ENCODE measurements around the gene RFC5.

The RFC5 gene

GRCh38 chr12:118029166-118029565 lies 12.7 kb downstream of the RFC5 start:
- no peak for TF ChIP-seq ZNF274 (IDR thresholded peaks at IDR 0.05; ENCODE audit: low read depth, low read length)
- no peak overlapping the region for H3K4me3 ChIP-seq (ENCODE audit: low read length)

- no peak overlapping the region for H3K4me3 ChIP-seq (ENCODE audit: low read length)
- TF ChIP-seq ZNF274 (IDR thresholded peaks at IDR 0.05; ENCODE audit: low read depth, low read length): no peak
These were observed 15.7 kb downstream of the RFC5 start for GRCh38 chr12:118032188-118032587.

GRCh38 chr12:118033323-118033722 lies 16.8 kb downstream of the RFC5 start:
- TF ChIP-seq ZNF274 (IDR thresholded peaks at IDR 0.05; ENCODE audit: low read depth, low read length): no peak

GRCh38 chr12:118033902-118034301 lies 17.4 kb downstream of the RFC5 start:
- TF ChIP-seq ZNF274 (IDR thresholded peaks at IDR 0.05; ENCODE audit: low read depth, low read length): no peak
- no peak overlapping the region for H3K4me3 ChIP-seq (ENCODE audit: low read length)

More at GRCh38 chr12:118033323-118033722, 16.8 kb downstream of the RFC5 start:
- no peak overlapping the region for H3K4me3 ChIP-seq (ENCODE audit: low read length)

GRCh38 chr12:118034429-118035189 lies 18.1 kb downstream of the RFC5 start:
- H3K4me3 ChIP-seq (ENCODE audit: low read length): no peak overlapping the region
- TF ChIP-seq ZNF274 (IDR thresholded peaks at IDR 0.05; ENCODE audit: low read depth, low read length): no peak

GRCh38 chr12:118035190-118036041 lies 18.9 kb downstream of the RFC5 start:
- no peak for TF ChIP-seq ZNF274 (IDR thresholded peaks at IDR 0.05; ENCODE audit: low read depth, low read length)
- no peak overlapping the region; the same call in 1 of the 2 replicates for H3K4me3 ChIP-seq (ENCODE audit: low read length)

GRCh38 chr12:118036672-118037411 lies 20.3 kb downstream of the RFC5 start:
- TF ChIP-seq ZNF274 (IDR thresholded peaks at IDR 0.05; ENCODE audit: low read depth, low read length): no peak
- H3K4me3 ChIP-seq (ENCODE audit: low read length): no peak overlapping the region

- H3K4me3 ChIP-seq (ENCODE audit: low read length): no peak overlapping the region
- TF ChIP-seq ZNF274 (IDR thresholded peaks at IDR 0.05; ENCODE audit: low read depth, low read length): no peak
These were observed 21.6 kb downstream of the RFC5 start for GRCh38 chr12:118038137-118038536.

GRCh38 chr12:118042091-118042490 lies 25.6 kb downstream of the RFC5 start:
- no peak overlapping the region for H3K4me3 ChIP-seq (ENCODE audit: low read length)
- TF ChIP-seq ZNF274 (IDR thresholded peaks at IDR 0.05; ENCODE audit: low read depth, low read length): no peak

GRCh38 chr12:118044075-118044474 lies 27.6 kb downstream of the RFC5 start:
- TF ChIP-seq ZNF274 (IDR thresholded peaks at IDR 0.05; ENCODE audit: low read depth, low read length): no peak

GRCh38 chr12:118044577-118044976 lies 28.1 kb downstream of the RFC5 start:
- TF ChIP-seq ZNF274 (IDR thresholded peaks at IDR 0.05; ENCODE audit: low read depth, low read length): no peak
- H3K4me3 ChIP-seq (ENCODE audit: low read length): no peak overlapping the region

More at GRCh38 chr12:118044075-118044474, 27.6 kb downstream of the RFC5 start:
- H3K4me3 ChIP-seq (ENCODE audit: low read length): no peak overlapping the region

- H3K4me3 ChIP-seq (ENCODE audit: low read length): no peak overlapping the region
- no peak for TF ChIP-seq ZNF274 (IDR thresholded peaks at IDR 0.05; ENCODE audit: low read depth, low read length)
These were observed 29.9 kb downstream of the RFC5 start for GRCh38 chr12:118046430-118046829.

GRCh38 chr12:118050972-118051910 lies 34.7 kb downstream of the RFC5 start:
- TF ChIP-seq ZNF274 (IDR thresholded peaks at IDR 0.05; ENCODE audit: low read depth, low read length): no peak
- H3K4me3 ChIP-seq (ENCODE audit: low read length): no peak overlapping the region

Measured in GM08714 (cell line).